Measurements from ENCODE around the gene RAD9A. TPM values are rescaled to one million over a fixed set of nuclear protein-coding genes. Genes with fewer than 3 reads are reported as not detected.

Gene RAD9A
- total and polyA plus RNA-seq, 9 of the 15 experiments (the other 6 are each of a cell fraction or from before 2014, with no cell fraction given), result 1.4 to 41.2 (median 16.1) TPM

DNA sequence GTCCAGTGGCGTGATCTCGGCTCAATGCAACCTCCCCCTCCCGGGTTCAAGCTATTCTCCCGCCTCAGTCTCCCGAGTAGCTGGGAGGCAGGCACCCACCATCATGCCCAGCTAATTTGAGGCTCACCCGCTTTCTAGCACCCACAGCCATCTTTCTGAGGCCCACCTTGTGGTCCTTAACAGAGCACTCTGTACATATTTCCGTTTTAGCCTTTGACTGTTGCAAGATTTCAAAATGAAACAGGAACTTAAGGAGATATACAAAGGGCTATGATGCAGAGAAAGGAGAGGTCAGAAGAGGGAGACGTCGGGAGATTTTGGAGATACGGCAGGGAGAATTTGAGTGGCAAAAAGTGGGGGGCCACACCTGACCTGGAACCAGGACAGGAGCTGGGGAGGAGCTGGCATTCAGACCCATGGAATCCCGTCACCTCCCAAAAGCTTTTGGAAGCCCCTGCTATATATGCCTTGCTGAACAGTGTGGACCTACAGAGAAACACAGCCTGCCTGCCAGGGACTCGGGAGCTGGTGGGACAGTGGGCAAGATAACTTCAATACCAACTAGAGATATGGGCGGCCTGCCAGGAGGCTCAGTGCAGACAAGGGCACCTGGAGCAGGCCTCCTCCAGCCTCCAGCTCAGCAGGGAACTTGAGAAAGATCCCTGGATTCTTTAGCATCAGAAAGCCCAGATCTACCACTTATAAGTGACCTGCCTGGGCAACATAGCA is 10.4 kb upstream of the RAD9A start:
- 55% methylated on average over 13 of the region's 13 CpGs for WGBS (ENCODE audit: insufficient coverage, low coverage, missing lambda C conversion rate)
- TF ChIP-seq LARP7 (IDR thresholded peaks at IDR 0.05) (no peak), NCOA4 (IDR thresholded peaks at IDR 0.05; ENCODE audit: partially characterized antibody) (no peak), SRSF1 (IDR thresholded peaks at IDR 0.05; ENCODE audit: low read depth, low read length) (no peak), GABPB2 (CRISPR knock-in tag; conservative IDR thresholded peaks at IDR 0.05) (no peak), ZNF3 (CRISPR knock-in tag; IDR thresholded peaks at IDR 0.05) (no peak), ZFX (CRISPR knock-in tag; IDR thresholded peaks at IDR 0.05) (no peak), MEF2D (tag; conservative IDR thresholded peaks at IDR 0.05; ENCODE audit: low read depth) (no peak), KLF6 (CRISPR knock-in tag; IDR thresholded peaks at IDR 0.05; ENCODE audit: borderline replicate concordance) (no peak), ZNF586 (CRISPR knock-in tag; conservative IDR thresholded peaks at IDR 0.05) (no peak), ZNF695 (CRISPR knock-in tag; IDR thresholded peaks at IDR 0.05) (no peak), NR3C1 (CRISPR knock-in tag; IDR thresholded peaks at IDR 0.05) (no peak), CEBPB (tag; IDR thresholded peaks at IDR 0.05) (peak; percentile 32; the same call in 1 of the 2 replicates), ZNF263 (CRISPR knock-in tag; IDR thresholded peaks at IDR 0.05; ENCODE audit: borderline replicate concordance) (0 out of 2 replicates have a peak, but pooled peaks have one; percentile 3)
- TF ChIP-seq, protein P1, sequence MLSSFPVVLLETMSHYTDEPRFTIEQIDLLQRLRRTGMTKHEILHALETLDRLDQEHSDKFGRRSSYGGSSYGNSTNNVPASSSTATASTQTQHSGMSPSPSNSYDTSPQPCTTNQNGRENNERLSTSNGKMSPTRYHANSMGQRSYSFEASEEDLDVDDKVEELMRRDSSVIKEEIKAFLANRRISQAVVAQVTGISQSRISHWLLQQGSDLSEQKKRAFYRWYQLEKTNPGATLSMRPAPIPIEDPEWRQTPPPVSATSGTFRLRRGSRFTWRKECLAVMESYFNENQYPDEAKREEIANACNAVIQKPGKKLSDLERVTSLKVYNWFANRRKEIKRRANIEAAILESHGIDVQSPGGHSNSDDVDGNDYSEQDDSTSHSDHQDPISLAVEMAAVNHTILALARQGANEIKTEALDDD (IDR thresholded peaks at IDR 0.05), result no peak
- TF ChIP-seq, protein P2, sequence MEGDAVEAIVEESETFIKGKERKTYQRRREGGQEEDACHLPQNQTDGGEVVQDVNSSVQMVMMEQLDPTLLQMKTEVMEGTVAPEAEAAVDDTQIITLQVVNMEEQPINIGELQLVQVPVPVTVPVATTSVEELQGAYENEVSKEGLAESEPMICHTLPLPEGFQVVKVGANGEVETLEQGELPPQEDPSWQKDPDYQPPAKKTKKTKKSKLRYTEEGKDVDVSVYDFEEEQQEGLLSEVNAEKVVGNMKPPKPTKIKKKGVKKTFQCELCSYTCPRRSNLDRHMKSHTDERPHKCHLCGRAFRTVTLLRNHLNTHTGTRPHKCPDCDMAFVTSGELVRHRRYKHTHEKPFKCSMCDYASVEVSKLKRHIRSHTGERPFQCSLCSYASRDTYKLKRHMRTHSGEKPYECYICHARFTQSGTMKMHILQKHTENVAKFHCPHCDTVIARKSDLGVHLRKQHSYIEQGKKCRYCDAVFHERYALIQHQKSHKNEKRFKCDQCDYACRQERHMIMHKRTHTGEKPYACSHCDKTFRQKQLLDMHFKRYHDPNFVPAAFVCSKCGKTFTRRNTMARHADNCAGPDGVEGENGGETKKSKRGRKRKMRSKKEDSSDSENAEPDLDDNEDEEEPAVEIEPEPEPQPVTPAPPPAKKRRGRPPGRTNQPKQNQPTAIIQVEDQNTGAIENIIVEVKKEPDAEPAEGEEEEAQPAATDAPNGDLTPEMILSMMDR (IDR thresholded peaks at IDR 0.05 in 2 of 3, conservative IDR thresholded peaks at IDR 0.05 in 1 of 3; ENCODE audit: insufficient read depth in 2 of 3, low read depth in 1 of 3, low read length in 3 of 3), result no peak
- TF ChIP-seq, protein P3, sequence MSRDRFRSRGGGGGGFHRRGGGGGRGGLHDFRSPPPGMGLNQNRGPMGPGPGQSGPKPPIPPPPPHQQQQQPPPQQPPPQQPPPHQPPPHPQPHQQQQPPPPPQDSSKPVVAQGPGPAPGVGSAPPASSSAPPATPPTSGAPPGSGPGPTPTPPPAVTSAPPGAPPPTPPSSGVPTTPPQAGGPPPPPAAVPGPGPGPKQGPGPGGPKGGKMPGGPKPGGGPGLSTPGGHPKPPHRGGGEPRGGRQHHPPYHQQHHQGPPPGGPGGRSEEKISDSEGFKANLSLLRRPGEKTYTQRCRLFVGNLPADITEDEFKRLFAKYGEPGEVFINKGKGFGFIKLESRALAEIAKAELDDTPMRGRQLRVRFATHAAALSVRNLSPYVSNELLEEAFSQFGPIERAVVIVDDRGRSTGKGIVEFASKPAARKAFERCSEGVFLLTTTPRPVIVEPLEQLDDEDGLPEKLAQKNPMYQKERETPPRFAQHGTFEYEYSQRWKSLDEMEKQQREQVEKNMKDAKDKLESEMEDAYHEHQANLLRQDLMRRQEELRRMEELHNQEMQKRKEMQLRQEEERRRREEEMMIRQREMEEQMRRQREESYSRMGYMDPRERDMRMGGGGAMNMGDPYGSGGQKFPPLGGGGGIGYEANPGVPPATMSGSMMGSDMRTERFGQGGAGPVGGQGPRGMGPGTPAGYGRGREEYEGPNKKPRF (IDR thresholded peaks at IDR 0.05; ENCODE audit: low read depth, low read length), result no peak
- no peaks in the 10 kb centered on the region for H3K36me3 ChIP-seq (ENCODE audit: control insufficient read depth, insufficient read depth, low read length)
- H3K27ac ChIP-seq (ENCODE audit: extremely low read depth, low read depth, low read length), result peak overlapping the region; percentile 43; the same call in 1 of the 3 replicates
- CTCF ChIA-PET (ENCODE audit: low intra/inter-chr PET ratio), result interaction anchor here (0.6 to 2.9 kb wide), 4 partner anchors 24 to 296 kb away, joined by 5 to 41 read pairs (median 16); partner anchors contain the start of gene POLD4
- no peak for DNase-seq (ENCODE audit: extremely low read depth in 1 of 4, low spot score in 3 of 4)
- no peaks in the 10 kb centered on the region for H3K27me3 ChIP-seq (ENCODE audit: control insufficient read depth in 2 of 2, insufficient read depth in 2 of 2, low read length in 2 of 2)
- H3K9me3 ChIP-seq (replicated peaks; ENCODE audit: control insufficient read depth, insufficient read depth, low read depth, low read length), result no peaks in the 10 kb centered on the region
- intact Hi-C loops (cut with micrococcal nuclease), result loop anchor here (5.0 kb wide), 1 partner anchor 299 kb away; no protein-coding TSS in a partner anchor
- no peaks in the 10 kb centered on the region for H3K79me2 ChIP-seq (ENCODE audit: control insufficient read depth, insufficient read depth, low read length)
- BruUV-seq (replicated peaks), result no TSS peak
- POLR2A ChIA-PET, result interaction anchor here (0.5 to 3.1 kb wide), 11 partner anchors 9 to 142 kb away, joined by 3 to 15 read pairs (median 4); partner anchors contain the start of genes POLD4 and RAD9A
- no peak overlapping the region for H3K4me3 ChIP-seq
- in situ Hi-C loops (cut with MboI), result loop anchor here (5.0 kb wide), 1 partner anchor 119 kb away; no protein-coding TSS in a partner anchor
- H4K20me1 ChIP-seq (replicated peaks; ENCODE audit: control insufficient read depth, insufficient read depth, low read length), result no peaks in the 10 kb centered on the region
- peak overlapping the region in 1 of 2 experiments; percentile 49; a peak in 2 of 4 replicates for H3K9ac ChIP-seq (ENCODE audit: insufficient read depth in 1 of 2, low read depth in 2 of 2, low read length in 2 of 2)
- FAIRE-seq, result no peak
- peaks cover 39 to 47% of the 10 kb centered on the region in 2 experiments for H3K4me1 ChIP-seq (replicated peaks in 1 of 2; ENCODE audit: control insufficient read depth in 2 of 2, insufficient read depth in 2 of 2, low read length in 2 of 2)
- H3K9me1 ChIP-seq (ENCODE audit: control insufficient read depth, insufficient read depth, low read length), result no peaks in the 10 kb centered on the region
- peak overlapping the region; percentile 44 for H2AFZ ChIP-seq (ENCODE audit: low read depth, low read length)
- H3K4me2 ChIP-seq (ENCODE audit: insufficient read depth, low read length), result no peak overlapping the region; the same call in 1 of the 2 replicates
- ATAC-seq, result no peak
